ENCODE results near the gene TMEM190.
"Not testable (repeated sequence)": the region's sequence is repeated elsewhere in the genome, so short reads cannot be mapped to it uniquely, and the experiment has no call there.

TMEM190 gene

DNA sequence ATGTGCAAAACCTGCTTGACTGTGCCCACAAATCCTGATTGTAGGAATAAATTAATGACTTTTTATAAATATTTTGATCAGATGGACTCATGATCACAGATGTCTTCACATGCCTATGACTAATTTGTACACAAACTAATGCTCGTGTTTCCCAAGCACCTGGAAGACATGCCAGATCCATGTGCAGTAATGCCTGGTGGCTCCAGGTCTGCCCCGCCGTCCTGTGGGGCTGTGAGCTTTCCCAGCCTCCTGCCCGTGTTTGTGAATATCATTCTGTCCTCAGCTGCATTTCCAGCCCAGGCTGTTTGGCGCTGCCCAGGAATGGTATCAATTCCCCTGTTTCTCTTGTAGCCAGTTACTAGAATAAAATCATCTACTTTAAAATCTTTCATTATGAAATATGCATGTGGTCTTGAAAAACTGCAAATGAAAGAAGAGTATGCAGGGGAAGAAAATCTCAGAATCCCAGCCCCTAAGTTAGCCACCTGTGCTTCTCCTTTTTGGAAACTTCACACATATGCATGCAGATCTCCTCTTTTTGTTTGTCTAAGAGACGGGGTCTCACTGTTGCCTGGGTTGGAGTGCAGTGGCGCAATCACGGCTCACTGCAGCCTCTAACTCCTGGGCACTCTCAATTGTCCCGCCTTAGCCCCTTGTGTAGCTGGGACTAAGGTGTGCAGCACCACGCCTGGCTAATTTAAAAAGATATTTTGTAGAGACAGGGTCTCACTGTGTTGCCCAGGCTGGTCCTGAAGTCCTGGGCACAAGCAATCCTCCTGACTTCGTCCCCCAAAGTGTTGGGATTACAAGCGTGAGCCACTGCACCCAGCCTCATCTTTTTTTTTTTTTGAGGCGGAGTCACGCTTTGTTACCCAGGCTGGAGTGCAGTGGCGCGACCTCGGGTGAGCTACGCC lies 15.3 kb downstream of the TMEM190 start:
- DNase-seq = no peak

- no peak for DNase-seq
Measured at GRCh38 chr19:55392820-55393761, 16.5 kb downstream of the TMEM190 start.

DNA sequence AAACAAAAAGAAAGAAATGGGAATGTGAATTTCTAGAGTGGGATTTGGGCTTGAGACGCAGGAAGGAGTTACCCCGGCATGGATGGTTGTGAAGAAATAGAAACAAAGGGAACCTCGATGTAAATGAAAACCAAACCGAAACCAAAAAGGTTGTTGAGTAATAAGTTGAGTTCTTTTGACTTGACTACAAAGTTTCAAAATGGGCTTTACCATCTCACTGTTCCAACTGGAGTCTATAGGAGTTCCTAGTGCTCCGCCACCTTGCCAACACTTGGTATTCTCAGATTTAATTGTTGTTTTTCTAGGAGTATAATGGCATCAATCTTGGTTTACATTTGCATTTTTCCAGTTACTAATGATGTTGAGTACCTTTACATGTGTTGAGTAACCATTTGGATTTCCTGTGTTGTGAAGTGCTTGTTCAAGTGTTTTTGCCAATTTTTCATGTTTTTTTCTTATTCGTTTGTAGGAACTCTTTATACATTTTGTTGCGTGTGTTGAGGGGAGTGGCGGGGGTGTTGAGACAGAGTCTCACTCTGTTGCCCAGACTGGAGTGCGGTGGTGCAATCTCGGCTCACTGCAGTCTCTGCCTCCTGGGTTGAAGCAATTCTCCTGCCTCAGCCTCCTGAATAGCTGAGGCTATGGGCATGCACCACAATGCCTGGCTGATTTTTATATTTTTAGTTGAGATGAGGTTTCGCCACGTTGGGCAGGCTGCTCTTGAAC lies 21.7 kb downstream of the TMEM190 start:
- no peak for DNase-seq

DNA sequence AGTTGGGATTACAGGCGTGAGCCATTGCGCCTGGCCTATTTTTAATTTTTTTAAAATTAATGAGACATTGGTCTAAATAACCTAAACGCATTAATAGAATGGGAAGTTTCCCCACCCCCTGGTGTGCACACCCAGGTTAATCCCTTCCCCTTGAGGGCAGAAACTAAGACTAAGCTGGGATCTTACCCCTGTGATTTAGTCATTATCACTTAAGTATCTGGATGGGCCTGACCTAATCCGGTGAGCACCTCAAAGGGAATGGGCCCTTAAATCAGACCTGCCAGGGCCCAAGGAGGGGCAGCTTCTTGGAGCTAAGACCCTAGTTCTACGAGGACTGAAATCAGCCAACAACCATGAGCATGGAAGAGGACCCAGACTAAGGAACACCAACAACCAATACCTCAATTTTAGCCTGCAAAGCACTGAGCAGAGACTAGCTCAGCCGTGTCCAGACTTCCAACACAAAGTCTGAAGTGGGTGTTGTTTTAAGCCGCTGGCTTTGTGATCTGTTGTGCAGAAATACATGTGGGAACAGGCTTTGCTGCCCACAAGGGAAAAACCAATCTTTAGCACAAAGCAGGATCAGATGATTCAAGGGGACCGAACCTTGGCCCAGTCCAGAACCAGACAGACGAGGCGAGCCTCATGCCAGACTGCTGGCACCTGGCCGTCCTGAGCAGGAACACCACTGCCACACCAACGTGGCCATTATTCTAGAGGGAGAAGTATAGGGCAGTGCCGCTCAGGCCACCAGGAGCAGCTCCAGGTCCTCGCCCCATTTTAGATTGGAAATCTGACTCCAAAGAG lies 23.9 kb downstream of the TMEM190 start:
- DNase-seq = no peak

GRCh38 chr19:55401390-55401789 lies 24.8 kb downstream of the TMEM190 start:
- DNase-seq = not testable (repeated sequence)

GRCh38 chr19:55402509-55402908 lies 25.9 kb downstream of the TMEM190 start:
- no peak for DNase-seq

DNA sequence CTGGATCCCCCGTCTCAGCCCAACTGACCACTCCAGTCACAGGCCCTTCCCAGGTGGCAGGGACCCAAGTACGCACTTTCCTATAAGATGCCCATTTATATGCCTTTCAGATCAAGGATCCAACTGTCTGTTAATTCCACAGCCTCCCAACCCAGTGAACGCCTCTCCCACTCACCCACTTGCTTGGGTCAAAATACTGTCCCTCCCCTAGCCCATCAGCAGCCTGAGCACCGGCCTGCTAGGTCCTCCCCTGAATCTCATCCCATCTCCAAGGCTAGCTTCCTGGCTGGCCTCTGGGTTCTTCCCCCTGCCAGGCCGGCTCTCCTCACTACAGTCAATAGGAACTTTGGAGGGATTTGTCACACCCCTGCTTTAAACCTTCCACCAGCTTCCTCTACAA lies 29.0 kb downstream of the TMEM190 start:
- DNase-seq = no peak

DNA sequence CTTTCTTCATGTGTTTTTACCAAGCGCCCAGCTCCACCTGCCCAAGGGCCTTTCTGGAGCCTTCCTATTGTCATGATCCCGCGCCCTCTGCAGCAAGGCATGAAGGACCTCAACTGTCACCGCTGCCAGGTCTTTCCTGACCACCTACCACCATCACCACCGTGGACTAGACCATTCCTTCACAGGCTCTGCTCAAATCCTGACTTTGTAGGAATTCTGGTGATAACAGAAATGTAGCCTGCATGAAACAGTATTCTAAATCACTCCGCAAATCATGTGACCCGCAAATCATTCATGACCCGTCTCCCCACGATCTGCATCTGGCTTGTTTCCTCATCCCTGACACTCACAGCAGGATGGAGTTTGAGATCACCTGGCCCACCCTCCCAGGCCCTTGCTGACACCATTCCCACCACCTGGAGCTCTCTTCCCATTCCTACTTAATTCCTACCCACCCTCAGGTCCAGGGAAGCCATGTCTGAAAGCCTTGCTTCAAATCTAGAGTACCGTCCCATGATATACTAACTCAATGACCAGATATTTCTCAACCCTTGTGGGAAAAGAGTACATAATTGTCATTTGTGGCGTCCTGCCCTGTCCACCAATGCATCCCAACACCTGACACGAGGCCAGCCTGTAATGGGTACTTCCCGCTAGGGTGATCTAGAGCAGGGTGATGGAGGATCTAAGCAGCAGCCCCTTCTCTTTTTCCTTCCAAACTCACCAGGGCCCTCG lies 29.6 kb downstream of the TMEM190 start:
- DNase-seq = no peak

- DNase-seq = no peak
Measured at GRCh38 chr19:55406826-55407549, 30.4 kb downstream of the TMEM190 start.

DNA sequence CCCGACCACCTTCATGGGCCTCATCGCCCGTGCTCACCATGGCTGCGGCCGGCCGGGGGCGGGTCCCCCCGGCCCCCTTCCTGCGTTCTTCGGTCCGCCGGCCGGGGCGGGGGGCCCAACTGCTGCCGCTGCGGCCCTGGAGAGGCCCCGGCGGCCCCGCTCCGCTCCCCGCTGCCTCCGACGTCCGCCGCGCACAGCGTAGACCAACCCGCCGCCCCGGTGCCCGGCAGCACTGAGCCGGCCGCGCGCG lies 30.8 kb downstream of the TMEM190 start, which contains the start of gene UBE2S:
TSS of gene UBE2S (minus strand) at position 239 of the 250 bp plus-strand sequence. CDS start at position 40, 199 bp downstream.
- DNase-seq = not testable (repeated sequence)

- DNase-seq = peak; percentile 100
Measured at GRCh38 chr19:55407800-55408532, 31.3 kb downstream of the TMEM190 start.

- no peak for DNase-seq
Measured at GRCh38 chr19:55408533-55408872, 31.9 kb downstream of the TMEM190 start.

DNA sequence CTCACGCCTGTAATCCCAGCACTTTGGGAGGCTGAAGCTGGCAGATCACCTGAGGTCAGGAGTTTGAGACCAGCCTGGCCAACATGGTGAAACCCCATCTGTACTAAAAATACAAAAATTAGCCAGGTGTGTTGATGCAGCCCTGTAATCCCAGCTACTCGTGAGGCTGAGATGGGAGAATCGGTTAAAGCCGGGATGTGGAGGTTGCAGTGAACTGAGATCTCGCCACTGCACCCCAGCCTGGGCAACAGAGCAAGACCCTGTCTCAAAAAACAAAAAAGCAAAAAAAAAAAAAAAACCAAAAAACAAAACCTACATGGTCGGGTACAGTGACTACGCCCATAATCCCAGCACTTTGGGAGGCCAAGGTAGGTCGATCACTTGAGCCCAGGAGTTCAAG lies 32.6 kb downstream of the TMEM190 start:
- DNase-seq = not testable (repeated sequence)

- DNase-seq = no peak
Measured at GRCh38 chr19:55410168-55410567, 33.5 kb downstream of the TMEM190 start.

DNA sequence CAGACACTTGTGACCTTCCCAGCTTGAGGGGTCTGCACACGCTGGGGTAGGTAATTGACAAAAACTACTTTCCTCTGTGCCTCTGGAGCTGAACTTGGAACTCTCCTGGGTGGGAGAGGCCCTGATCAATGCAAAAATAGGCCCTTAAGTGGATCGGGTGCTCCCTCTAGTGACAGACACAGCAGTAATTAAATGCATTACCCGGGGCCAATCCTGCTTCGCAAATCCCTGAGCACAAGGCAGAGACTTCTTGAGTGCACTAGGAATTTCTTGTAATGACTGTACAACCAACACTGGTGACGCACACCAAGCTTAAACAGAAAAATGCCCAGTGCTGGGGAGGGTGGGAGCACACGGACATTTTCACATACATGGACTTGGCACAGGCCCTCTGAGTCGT lies 41.6 kb downstream of the TMEM190 start:
- DNase-seq = peak; percentile 77

DNA sequence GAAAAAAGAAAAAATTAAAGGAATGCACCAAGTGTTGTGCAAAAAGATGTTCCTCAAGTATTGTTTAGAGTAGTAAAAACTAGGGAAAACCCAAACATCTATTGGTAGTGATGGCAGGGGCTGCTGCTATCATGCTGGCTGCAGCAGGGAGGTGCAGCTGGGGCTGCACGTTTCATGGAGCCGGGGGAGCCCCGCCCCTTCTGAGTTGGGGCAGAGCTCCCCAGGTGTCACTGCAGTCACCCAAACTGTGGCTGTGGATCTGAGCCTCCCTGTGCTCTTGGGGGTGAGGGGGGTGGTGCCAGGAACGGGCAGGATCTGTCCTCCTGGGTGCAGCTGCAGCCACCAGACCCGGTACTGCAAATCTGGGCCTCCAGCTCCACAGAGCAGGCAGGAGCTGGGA lies 42.5 kb downstream of the TMEM190 start:
- no peak for DNase-seq

GRCh38 chr19:55419624-55420236 lies 43.1 kb downstream of the TMEM190 start:
- no peak for DNase-seq

DNA sequence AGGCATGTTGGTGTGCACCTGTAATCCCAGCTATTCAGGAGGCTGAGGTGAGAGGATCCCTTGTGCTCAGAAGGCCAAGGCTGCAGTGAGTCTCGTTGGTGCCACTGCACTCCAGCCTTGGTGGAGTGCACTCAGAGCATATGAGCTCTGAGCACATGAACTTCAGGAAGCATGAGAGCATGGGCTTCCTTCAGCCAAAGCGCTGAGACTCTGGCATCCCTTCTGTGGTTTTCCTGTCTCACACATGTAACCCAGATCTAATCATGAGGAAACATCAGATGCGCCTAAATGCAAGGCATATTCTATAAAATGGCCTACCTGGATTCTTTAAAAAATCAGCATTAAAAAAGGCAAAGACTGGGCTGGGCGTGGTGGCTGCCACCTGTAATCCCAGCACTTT lies 44.7 kb downstream of the TMEM190 start:
- DNase-seq = not testable (repeated sequence)

DNA sequence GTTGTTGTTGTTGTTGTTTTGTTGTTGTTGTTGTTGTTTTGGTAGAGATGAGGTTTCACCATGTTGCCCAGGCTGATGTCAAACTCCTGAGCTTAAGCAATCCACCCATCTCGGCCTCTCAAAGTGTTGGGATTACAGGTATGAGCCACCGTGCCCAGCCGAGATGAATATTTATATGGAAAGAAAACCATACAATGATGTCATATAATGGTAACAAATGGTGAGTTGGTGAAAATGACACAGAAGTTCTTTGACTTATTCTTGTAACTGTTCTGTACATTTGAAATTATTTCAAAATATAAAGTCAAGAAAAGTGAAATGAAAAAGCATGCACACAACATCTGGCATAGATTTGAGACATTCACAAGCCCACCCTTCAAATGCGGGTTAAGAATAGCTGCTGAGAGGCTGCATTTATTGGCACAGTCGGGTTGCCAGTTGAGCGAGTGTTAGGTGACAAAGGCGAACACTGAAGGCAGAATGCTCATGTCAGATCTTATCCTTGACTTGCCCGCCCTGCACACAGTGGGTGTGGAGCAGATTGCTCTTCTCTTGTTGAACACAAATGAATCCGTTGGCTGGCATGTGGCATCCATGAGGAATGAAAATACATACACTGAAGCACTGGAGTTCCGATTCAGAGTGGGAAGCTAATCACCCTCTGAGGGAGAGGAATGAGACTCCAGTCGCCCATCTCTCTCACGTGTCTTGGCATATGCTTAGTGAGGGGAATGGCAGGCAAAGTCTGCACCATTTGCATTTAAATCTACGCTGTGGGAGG lies 46.8 kb downstream of the TMEM190 start:
- no peak for DNase-seq
